ENCODE measurements around the gene NAALADL1.

DNA sequence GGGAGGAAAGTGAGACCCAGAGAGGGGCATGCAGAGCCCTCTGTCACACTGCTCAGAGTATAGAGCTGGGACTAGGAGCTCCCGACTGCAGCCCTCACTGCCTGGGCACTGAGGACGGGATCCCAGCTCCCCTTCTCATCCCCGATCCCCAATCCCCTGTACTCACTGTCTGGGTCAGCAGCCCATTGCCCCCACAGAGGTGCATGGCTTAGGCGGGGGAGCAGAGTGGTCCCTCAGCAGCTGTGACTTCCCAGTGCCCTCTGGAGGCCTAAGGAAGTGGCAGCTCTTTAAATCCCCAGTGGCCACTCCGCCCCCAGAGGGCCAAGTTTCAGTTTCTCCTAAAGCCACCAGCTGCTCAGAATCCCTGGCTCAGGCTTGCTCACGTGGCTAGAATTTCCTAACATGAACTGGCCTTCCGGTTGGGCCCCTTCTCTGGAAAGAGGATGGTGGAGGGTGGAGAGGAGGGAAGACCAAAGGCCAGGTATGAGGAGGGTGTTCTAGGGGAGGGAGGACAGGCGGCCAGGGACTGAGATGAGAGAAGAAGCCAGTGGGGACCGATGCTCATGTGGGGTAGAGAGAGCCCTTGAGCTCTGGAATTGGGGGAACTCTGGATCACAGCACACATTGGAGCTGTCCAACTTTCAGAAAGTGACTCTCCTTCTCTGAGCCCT, 61.5 kb downstream of the NAALADL1 start, which contains the start of gene BATF2:
- TF ChIP-seq, protein P1, sequence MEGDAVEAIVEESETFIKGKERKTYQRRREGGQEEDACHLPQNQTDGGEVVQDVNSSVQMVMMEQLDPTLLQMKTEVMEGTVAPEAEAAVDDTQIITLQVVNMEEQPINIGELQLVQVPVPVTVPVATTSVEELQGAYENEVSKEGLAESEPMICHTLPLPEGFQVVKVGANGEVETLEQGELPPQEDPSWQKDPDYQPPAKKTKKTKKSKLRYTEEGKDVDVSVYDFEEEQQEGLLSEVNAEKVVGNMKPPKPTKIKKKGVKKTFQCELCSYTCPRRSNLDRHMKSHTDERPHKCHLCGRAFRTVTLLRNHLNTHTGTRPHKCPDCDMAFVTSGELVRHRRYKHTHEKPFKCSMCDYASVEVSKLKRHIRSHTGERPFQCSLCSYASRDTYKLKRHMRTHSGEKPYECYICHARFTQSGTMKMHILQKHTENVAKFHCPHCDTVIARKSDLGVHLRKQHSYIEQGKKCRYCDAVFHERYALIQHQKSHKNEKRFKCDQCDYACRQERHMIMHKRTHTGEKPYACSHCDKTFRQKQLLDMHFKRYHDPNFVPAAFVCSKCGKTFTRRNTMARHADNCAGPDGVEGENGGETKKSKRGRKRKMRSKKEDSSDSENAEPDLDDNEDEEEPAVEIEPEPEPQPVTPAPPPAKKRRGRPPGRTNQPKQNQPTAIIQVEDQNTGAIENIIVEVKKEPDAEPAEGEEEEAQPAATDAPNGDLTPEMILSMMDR (IDR thresholded peaks at IDR 0.05; ENCODE audit: insufficient read depth, low read length, poor library complexity, severe bottlenecking) = no peak
- TF ChIP-seq EZH2phosphoT487 (conservative IDR thresholded peaks at IDR 0.05; ENCODE audit: low read length) = no peak

Data from SU-DHL-6 (cell line).